GM19025 (cell line): ENCODE measurements around the gene SCGB1C1.
"Not testable (repeated sequence)": the region's sequence is repeated elsewhere in the genome, so short reads cannot be mapped to it uniquely, and the experiment has no call there.

Experiments
- ATAC-seq: cut with Tn5 transposase; IDR thresholded peaks from one replicate; pipeline ENCODE4 v1.9.1; 2021; ENCODE audit warnings: mild to moderate bottlenecking, low read depth, moderate library complexity; ENCODE audit not compliant: unreplicated experiment

SCGB1C1 gene

GRCh38 chr11:236774-237767, 44.2 kb downstream of the SCGB1C1 start, which contains the start of gene PSMD13:
TSS of gene PSMD13 (plus strand) at chr11:236976. CDS start at chr11:237050, 74 bp downstream.
- ATAC-seq, result peak; percentile 84

- not testable (repeated sequence) for ATAC-seq
Measured at GRCh38 chr11:238346-238745, 45.5 kb downstream of the SCGB1C1 start.

DNA sequence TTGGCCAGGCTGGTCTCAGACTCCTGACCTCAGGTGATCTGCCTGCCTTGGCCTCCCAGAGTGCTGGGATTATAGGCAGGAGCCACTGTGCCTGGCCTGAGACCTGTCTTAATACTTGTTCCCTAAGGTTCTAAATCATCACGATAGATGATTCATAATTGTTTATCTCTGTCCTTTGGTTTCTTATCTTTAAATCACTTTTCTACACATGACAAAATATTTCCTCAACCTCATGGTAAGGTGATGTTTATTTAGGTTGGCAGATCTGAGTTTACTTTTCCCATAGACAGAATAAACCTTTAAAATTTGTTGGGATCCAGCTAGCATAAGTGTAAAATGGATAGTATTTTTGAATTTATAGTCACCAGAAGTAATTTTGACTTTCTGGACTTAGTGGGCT, 47.4 kb downstream of the SCGB1C1 start:
- ATAC-seq, result no peak

DNA sequence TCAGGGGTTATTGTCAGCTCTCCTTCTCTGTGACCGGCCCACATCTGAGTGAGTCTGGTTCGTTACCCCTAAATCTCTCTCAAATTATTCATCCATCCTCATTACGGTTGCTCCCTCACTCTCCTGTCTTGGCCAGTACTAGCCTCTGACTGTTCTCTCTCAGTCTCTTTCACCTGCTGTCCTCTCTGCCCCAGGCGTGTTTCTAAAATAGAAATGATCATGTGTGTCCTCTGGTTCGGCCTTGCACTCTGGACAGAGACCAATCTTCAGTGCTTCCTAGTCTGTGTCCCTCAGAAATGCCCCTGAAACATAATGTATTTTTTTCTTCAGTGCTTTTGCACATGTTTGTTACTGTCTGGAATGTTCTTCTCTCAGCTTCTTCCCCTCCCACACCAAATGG, 48.8 kb downstream of the SCGB1C1 start:
- no peak for ATAC-seq
